ENCODE results near the gene GDF10. TPM values are rescaled to one million over a fixed set of nuclear protein-coding genes. Genes with fewer than 3 reads are reported as not detected.

Gene GDF10
- total RNA-seq, 1 experiment from 2014 or later, result 0.24 TPM

DNA sequence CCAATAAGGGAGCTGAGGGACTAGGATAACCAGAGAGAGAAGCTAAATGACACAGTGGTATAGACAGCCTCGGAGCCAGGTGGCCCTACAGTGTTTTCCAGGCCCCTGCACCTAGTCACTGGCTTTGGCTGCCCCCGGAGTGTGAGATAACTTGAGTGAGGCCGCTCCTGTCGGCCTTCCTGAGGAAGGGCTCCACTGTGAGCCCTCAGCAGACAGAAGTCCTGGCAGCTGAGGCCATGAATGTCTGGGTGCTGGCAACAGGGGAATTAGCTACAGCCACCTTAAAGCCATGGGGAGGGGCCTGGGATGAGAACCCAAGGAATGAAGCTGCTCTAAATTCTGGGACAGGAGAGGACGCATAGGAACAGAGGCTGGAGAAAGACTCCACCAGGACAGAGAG, 4.6 kb upstream of the GDF10 start:
- Mint-ChIP-seq H3K27ac (no peak overlapping the region), H3K36me3 (no peaks in the 10 kb centered on the region), H3K9me3 (no peaks in the 10 kb centered on the region), H3K4me3 (no peak overlapping the region), H3K27me3 (ENCODE audit: low read depth) (peaks cover 17% of the 10 kb centered on the region), H3K4me1 (peaks cover 14% of the 10 kb centered on the region)
- ATAC-seq (no peak), DNase-seq (ENCODE audit: low spot score) (no peak)
- TF ChIP-seq NFATC4 (CRISPR knock-in tag; IDR thresholded peaks at IDR 0.05) (no peak), ZNF219 (CRISPR knock-in tag; IDR thresholded peaks at IDR 0.05; ENCODE audit: borderline replicate concordance) (no peak), ZNF232 (CRISPR knock-in tag; IDR thresholded peaks at IDR 0.05) (no peak), RELA (CRISPR knock-in tag; IDR thresholded peaks at IDR 0.05; ENCODE audit: borderline replicate concordance) (no peak), ETV6 (CRISPR knock-in tag; IDR thresholded peaks at IDR 0.05) (no peak)
- TF ChIP-seq, protein P1, sequence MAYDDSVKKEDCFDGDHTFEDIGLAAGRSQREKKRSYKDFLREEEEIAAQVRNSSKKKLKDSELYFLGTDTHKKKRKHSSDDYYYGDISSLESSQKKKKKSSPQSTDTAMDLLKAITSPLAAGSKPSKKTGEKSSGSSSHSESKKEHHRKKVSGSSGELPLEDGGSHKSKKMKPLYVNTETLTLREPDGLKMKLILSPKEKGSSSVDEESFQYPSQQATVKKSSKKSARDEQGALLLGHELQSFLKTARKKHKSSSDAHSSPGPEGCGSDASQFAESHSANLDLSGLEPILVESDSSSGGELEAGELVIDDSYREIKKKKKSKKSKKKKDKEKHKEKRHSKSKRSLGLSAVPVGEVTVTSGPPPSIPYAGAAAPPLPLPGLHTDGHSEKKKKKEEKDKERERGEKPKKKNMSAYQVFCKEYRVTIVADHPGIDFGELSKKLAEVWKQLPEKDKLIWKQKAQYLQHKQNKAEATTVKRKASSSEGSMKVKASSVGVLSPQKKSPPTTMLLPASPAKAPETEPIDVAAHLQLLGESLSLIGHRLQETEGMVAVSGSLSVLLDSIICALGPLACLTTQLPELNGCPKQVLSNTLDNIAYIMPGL (CRISPR knock-in tag; IDR thresholded peaks at IDR 0.05), result no peak
- TF ChIP-seq, protein P2, sequence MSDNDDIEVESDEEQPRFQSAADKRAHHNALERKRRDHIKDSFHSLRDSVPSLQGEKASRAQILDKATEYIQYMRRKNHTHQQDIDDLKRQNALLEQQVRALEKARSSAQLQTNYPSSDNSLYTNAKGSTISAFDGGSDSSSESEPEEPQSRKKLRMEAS (CRISPR knock-in tag; IDR thresholded peaks at IDR 0.05), result no peak
- TF ChIP-seq, protein P3, sequence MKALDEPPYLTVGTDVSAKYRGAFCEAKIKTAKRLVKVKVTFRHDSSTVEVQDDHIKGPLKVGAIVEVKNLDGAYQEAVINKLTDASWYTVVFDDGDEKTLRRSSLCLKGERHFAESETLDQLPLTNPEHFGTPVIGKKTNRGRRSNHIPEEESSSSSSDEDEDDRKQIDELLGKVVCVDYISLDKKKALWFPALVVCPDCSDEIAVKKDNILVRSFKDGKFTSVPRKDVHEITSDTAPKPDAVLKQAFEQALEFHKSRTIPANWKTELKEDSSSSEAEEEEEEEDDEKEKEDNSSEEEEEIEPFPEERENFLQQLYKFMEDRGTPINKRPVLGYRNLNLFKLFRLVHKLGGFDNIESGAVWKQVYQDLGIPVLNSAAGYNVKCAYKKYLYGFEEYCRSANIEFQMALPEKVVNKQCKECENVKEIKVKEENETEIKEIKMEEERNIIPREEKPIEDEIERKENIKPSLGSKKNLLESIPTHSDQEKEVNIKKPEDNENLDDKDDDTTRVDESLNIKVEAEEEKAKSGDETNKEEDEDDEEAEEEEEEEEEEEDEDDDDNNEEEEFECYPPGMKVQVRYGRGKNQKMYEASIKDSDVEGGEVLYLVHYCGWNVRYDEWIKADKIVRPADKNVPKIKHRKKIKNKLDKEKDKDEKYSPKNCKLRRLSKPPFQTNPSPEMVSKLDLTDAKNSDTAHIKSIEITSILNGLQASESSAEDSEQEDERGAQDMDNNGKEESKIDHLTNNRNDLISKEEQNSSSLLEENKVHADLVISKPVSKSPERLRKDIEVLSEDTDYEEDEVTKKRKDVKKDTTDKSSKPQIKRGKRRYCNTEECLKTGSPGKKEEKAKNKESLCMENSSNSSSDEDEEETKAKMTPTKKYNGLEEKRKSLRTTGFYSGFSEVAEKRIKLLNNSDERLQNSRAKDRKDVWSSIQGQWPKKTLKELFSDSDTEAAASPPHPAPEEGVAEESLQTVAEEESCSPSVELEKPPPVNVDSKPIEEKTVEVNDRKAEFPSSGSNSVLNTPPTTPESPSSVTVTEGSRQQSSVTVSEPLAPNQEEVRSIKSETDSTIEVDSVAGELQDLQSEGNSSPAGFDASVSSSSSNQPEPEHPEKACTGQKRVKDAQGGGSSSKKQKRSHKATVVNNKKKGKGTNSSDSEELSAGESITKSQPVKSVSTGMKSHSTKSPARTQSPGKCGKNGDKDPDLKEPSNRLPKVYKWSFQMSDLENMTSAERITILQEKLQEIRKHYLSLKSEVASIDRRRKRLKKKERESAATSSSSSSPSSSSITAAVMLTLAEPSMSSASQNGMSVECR (CRISPR knock-in tag; IDR thresholded peaks at IDR 0.05; ENCODE audit: borderline replicate concordance), result no peak
- ChIA-PET CTCF (interaction anchor here (2.0 kb wide), 1 partner anchor 35 kb away, joined by 6 read pairs; no protein-coding TSS in a partner anchor), POLR2A (no interaction called here)

- H3K9me3 Mint-ChIP-seq, result no peaks in the 10 kb centered on the region
- DNase-seq (ENCODE audit: low spot score) (no peak), ATAC-seq (no peak)
- no peak overlapping the region for H3K27ac Mint-ChIP-seq
- POLR2A ChIA-PET, result no interaction called here
- CTCF ChIA-PET, result interaction anchor here (0.9 to 2.4 kb wide), 7 partner anchors 14 to 283 kb away, joined by 3 to 13 read pairs (median 9); no protein-coding TSS in a partner anchor
- no peak overlapping the region for H3K4me3 Mint-ChIP-seq
- peaks cover 26% of the 10 kb centered on the region for H3K27me3 Mint-ChIP-seq (ENCODE audit: low read depth)
- H3K4me1 Mint-ChIP-seq, result peaks cover 16% of the 10 kb centered on the region
- no peaks in the 10 kb centered on the region for H3K36me3 Mint-ChIP-seq
- TF ChIP-seq JAZF1 (CRISPR knock-in tag; IDR thresholded peaks at IDR 0.05) (no peak), FOXP4 (CRISPR knock-in tag; IDR thresholded peaks at IDR 0.05) (no peak), IRF2 (CRISPR knock-in tag; IDR thresholded peaks at IDR 0.05; ENCODE audit: borderline replicate concordance, low read depth) (no peak), SMAD4 (CRISPR knock-in tag; IDR thresholded peaks at IDR 0.05) (no peak), ZNF138 (CRISPR knock-in tag; conservative IDR thresholded peaks at IDR 0.05) (no peak), TEAD1 (CRISPR knock-in tag; IDR thresholded peaks at IDR 0.05) (no peak), ZNF281 (CRISPR knock-in tag; IDR thresholded peaks at IDR 0.05) (no peak), TEAD4 (CRISPR knock-in tag; IDR thresholded peaks at IDR 0.05) (no peak), STAT6 (CRISPR knock-in tag; conservative IDR thresholded peaks at IDR 0.05; ENCODE audit: low read depth) (no peak), ZNF263 (CRISPR knock-in tag; IDR thresholded peaks at IDR 0.05; ENCODE audit: low read depth) (no peak), IRF1 (CRISPR knock-in tag; IDR thresholded peaks at IDR 0.05) (no peak), CREM (CRISPR knock-in tag; IDR thresholded peaks at IDR 0.05) (no peak)
These were observed 3.7 kb upstream of the GDF10 start for GRCh38 chr10:47296156-47296894.

Measured in WTC11 (cell line).